ENCODE data around the gene MZT1.

Gene MZT1

DNA sequence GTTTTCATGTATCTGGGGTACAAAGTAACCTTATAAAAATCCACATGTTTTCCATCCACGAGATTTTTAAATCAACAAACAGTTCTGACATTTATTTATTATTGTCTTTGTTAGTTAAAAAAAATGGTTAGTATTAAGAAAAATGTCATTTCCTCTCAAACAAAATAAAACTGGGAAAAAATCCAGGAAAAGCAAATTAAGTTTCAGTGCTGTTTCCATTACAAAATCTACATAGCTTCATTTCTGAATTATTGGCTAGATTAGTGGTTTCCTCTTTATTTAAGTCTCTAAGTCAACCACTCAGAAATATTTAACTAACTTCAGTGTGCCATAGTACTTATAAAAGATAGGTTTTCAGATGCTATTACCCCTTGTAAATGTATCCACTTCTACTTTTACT, 49.1 kb downstream of the MZT1 start:
- DNase-seq: no peak

DNA sequence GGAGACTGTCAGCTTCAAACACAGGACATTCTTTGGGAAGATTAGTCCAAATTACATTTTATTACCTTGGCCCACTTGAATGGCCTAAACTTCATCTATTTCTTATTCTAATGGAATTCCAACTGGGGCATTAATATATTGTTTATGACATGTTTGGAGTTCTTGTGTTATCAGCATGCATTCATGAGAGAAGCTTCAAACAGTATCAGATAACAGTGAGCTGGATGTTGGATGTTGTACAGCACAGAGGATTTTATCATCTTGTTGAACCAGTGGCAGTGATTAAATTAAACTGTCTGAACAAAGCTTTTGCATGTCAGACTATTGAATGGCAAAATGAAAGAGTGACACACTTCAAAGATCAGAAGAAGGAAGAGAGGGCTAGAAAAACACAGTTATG, 50.0 kb downstream of the MZT1 start:
- no peak for DNase-seq

DNA sequence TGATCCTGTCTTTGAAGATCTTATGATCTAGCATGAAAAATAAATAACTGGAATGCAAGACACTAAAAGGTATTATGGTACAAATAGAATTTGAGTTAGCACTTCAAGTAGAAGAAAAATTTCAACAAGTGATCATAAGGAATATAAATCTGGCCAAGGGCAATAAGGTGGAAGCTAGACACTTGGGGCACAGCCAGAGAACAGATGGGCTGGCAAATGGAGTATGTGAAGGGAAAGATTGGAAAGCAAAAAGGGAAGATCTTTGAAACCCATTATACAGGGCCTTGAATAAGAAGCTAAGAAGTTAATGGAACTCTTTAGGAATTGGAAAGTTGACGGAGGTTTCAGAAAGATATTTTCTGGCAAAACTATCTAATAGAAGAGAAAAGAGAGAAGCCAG, 61.0 kb downstream of the MZT1 start:
- no peak for DNase-seq

DNA sequence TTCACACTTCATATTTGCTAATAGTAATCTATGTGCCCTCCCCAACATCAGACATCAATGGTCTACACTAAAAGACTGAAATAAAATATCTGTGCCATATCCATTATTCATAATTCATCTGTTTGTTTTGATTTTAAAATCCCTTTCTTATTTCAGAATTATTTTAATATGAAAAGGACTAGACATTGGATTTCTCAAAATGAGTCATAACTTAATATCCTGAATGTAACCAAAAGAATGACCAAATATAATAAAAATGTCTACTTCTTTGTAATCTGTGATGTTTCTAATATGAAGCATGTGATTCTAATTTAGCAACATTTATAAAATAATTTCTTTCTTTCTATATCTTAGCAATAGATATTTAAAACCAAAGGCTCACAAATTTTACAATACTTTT, 64.9 kb downstream of the MZT1 start:
- DNase-seq: no peak
